Sigmoid colon (tissue), 7 donors: ENCODE measurements around the gene PARP4. TPM values are rescaled to one million over a fixed set of nuclear protein-coding genes. Genes with fewer than 3 reads are reported as not detected.
"Not testable (repeated sequence)": the region's sequence is repeated elsewhere in the genome, so short reads cannot be mapped to it uniquely, and the experiment has no call there.

Source experiments
- DNase-seq: peaks from one replicate; pipeline ENCODE4 v3.0.0-alpha.2; 2019
- H3K27ac ChIP-seq, 4 donors: fragments of 200-600 bp; sonication (generic); one replicate each; pipeline ENCODE4 v1.5.1; 2016 to 2019; ENCODE audit warnings: mild to moderate bottlenecking in 1 of 4
- H3K27me3 ChIP-seq, 3 donors: fragments of 200-600 bp; sonication (generic); one replicate each; pipeline ENCODE4 v1.5.1; 2019; ENCODE audit warnings: mild to moderate bottlenecking in 1 of 3
- H3K36me3 ChIP-seq, 4 donors: fragments of 200-600 bp; sonication (generic); one replicate each; pipeline ENCODE4 v1.5.1; 2016 to 2019
- H3K4me1 ChIP-seq, 4 donors: fragments of 200-600 bp; sonication (generic); one replicate each; pipeline ENCODE4 v1.5.1; 2017 to 2019
- H3K4me3 ChIP-seq, 4 donors: fragments of 200-600 bp; sonication (generic); one replicate each; pipeline ENCODE4 v1.5.1; 2017 to 2019; ENCODE audit warnings: mild to moderate bottlenecking in 2 of 4, moderate library complexity in 1 of 4
- H3K9me3 ChIP-seq, 4 donors: fragments of 200-600 bp in 3 of 4; sonication (generic) in 3 of 4; one replicate each; pipeline versions ENCODE4 v1.5.1 to v1.6.1; 2013 to 2019
- EP300 ChIP-seq, 4 donors: sonication (generic); formaldehyde crosslinking; IDR thresholded peaks; one replicate each; pipeline ENCODE4 v1.6.1; 2017; ENCODE audit warnings: antibody characterized with exemption in 4 of 4
- POLR2A ChIP-seq, 2 donors: fragments of 450-650 bp; IDR thresholded peaks; one replicate each; pipeline ENCODE4 v1.6.1; 2016; ENCODE audit warnings: antibody characterized with exemption in 2 of 2, mild to moderate bottlenecking in 2 of 2, moderate library complexity in 2 of 2
- POLR2AphosphoS5 ChIP-seq, 4 donors: sonication (generic); formaldehyde crosslinking; IDR thresholded peaks; one replicate each; pipeline ENCODE4 v1.6.1; 2017; ENCODE audit warnings: antibody characterized with exemption in 4 of 4
- WGBS, 2 donors: extraction: QIAGEN DNeasy Blood & Tissue Kit; methylation state at CpG; one replicate each; pipeline ENCODE4 v1.1.7; 2013; 5-methylcytosine and 5-hydroxymethylcytosine counted together
- intact Hi-C: fragments of 100-400 bp; cut with DNase I; formaldehyde crosslinking; loops from one replicate; pipeline ENCODE4 v1.15.1; 2023
- polyA plus RNA-seq, 3 donors: library from polyadenylated mRNA; stranded (reverse); fragments of 200-250 nt; gene quantifications; one replicate each; pipeline ENCODE4 v1.2.3, GENCODE V29; 2013
- total RNA-seq, 4 donors: library from RNA; depleted of rRNA; stranded (reverse); fragments of >200 nt; gene quantifications; one replicate each; pipeline ENCODE4 v1.1.0, GENCODE V29; 2016
- TF ChIP-seq, protein P1 (sequence below), 4 experiments: fragments of 450-650 bp in 3 of 4; fragments of 200-600 bp in 1 of 4; IDR thresholded peaks; one replicate each; pipeline ENCODE4 v1.5.1; 2016 to 2019; ENCODE audit warnings: antibody characterized with exemption in 4 of 4, mild to moderate bottlenecking in 3 of 4, moderate library complexity in 2 of 4
- donor health status: healthy with polysubstance abuse.
- donor health status: Bipolar disorder and iron deficiency.
- donor health status: healthy.

PARP4 gene
- total and polyA plus RNA-seq, 7 donors: 29.4 to 54.3 (median 41.8) TPM

DNA sequence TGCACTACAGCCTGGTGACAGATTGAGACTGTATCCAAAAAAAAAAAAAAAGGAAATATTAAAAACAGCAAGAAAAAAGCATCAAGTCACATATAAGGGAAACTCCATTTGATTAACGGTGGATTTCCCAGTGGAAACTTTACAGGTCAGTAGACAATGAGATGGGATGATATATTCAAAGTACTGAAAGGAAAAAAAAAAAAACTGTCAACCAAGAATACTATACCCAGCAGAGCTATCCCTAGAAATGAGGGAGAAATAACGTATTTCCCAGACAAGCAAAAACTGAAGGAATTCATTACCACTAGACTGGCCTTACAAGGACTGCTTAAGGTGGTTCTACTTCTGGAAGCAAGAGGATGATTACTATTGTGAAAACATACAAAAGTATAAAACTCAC, 115.8 kb downstream of the PARP4 start:
- H3K4me3 ChIP-seq: no peak overlapping the region
- H3K27ac ChIP-seq: no peak overlapping the region
- WGBS, 2 donors: 95 to 96% methylated on average over 2 of the region's 2 CpGs
- H3K36me3 ChIP-seq: no peaks in the 10 kb centered on the region
- no peak for DNase-seq
- intact Hi-C loops: no loop called here
- TF ChIP-seq POLR2AphosphoS5 (IDR thresholded peaks at IDR 0.05): no peak
- TF ChIP-seq, protein P1, sequence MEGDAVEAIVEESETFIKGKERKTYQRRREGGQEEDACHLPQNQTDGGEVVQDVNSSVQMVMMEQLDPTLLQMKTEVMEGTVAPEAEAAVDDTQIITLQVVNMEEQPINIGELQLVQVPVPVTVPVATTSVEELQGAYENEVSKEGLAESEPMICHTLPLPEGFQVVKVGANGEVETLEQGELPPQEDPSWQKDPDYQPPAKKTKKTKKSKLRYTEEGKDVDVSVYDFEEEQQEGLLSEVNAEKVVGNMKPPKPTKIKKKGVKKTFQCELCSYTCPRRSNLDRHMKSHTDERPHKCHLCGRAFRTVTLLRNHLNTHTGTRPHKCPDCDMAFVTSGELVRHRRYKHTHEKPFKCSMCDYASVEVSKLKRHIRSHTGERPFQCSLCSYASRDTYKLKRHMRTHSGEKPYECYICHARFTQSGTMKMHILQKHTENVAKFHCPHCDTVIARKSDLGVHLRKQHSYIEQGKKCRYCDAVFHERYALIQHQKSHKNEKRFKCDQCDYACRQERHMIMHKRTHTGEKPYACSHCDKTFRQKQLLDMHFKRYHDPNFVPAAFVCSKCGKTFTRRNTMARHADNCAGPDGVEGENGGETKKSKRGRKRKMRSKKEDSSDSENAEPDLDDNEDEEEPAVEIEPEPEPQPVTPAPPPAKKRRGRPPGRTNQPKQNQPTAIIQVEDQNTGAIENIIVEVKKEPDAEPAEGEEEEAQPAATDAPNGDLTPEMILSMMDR (IDR thresholded peaks at IDR 0.05): no peak
- no peak for TF ChIP-seq POLR2A (IDR thresholded peaks at IDR 0.05)
- TF ChIP-seq EP300 (IDR thresholded peaks at IDR 0.05): no peak
- no peaks in the 10 kb centered on the region for H3K27me3 ChIP-seq
- peaks cover 0 to 10% (median 5%) of the 10 kb centered on the region in 4 donors for H3K9me3 ChIP-seq
- no peaks in the 10 kb centered on the region for H3K4me1 ChIP-seq

DNA sequence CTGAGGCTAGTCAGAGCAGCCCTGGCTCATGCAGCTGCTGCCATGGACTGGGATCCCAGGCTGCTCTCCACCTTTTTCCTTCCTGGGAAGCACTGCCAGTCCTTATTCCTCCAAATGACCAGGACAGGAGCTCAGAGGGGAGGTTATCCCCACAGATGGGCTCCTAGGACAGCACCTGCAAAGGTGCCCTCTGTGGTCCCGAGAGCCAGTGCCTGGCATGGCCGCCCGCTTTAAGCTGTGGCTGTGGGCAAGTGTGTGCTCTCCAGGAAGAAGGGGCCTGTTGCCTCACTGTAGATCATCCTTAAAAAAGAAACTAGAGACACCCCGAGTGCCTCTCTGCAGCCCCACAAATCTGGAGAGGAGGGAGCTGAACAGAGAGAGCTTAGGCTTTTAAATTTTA, 119.6 kb downstream of the PARP4 start:
- H3K36me3 ChIP-seq: no peaks in the 10 kb centered on the region
- H3K4me1 ChIP-seq: no peaks in the 10 kb centered on the region
- H3K4me3 ChIP-seq: no peak overlapping the region
- H3K9me3 ChIP-seq: peaks cover 0 to 10% (median 5%) of the 10 kb centered on the region in 4 donors
- no peak overlapping the region for H3K27ac ChIP-seq
- WGBS, 2 donors: 91 to 93% methylated on average over 4 of the region's 4 CpGs
- no peak for TF ChIP-seq EP300 (IDR thresholded peaks at IDR 0.05)
- TF ChIP-seq, protein P1 (IDR thresholded peaks at IDR 0.05): no peak
- TF ChIP-seq POLR2AphosphoS5 (IDR thresholded peaks at IDR 0.05): no peak
- TF ChIP-seq POLR2A (IDR thresholded peaks at IDR 0.05): no peak
- no peaks in the 10 kb centered on the region for H3K27me3 ChIP-seq
- no peak for DNase-seq
- intact Hi-C loops: no loop called here

DNA sequence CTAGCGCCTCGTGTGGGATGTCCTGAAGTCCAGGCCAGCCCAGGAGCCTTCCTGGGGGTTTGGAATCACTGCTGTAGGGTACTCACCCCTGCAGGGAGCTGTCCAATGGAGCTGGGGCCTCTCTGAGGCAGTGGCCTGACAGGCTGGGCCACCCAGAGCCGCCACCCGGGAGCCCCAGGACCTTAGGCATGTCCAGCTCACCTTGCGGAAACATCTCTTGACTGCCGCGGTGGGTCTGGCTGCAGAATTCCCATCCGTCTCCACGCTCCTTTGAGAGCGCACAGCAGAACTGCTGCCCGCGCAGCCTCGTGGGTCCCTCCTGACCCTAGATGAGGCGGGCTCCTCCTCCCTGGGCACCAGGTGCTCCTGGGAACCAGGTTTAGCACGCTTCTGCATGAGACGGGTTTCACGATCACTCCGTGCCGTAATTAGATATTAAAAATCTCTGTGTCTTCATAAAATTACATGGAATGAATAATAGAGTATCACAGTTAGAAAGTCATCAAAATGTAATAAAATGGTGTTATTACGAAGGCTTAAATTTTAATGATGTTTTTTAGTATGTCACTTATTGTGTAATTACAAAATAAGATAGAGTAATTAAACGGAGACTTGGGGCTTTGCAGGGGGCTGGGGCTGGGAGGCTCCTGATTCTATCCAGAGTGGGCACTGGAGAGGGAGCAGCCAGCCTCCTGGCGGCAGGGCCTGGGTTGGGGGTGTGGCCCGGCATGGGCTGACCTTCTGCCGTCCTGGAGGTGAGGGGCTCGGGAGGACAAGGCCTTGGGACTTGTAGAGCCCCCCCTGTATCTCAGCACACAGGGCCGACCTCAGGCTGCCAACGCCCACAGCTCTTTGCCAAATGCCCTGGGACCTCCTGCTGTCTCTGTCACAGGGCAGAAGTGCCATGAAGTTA, 120.6 kb downstream of the PARP4 start:
- H3K27ac ChIP-seq, intact Hi-C loops, DNase-seq, H3K27me3 ChIP-seq, H3K4me1 ChIP-seq, H3K4me3 ChIP-seq, H3K36me3 ChIP-seq: not testable (repeated sequence)
- WGBS, 2 donors: 88 to 90% methylated on average over 26 of the region's 27 CpGs
- H3K9me3 ChIP-seq: peaks cover 0 to 10% (median 5%) of the 10 kb centered on the region in 4 donors

GRCh38 chr13:24390795-24391194, 121.8 kb downstream of the PARP4 start:
- H3K4me1 ChIP-seq, H3K27me3 ChIP-seq, DNase-seq, H3K36me3 ChIP-seq, H3K27ac ChIP-seq, H3K4me3 ChIP-seq, intact Hi-C loops, H3K9me3 ChIP-seq: not testable (repeated sequence)
- WGBS, 2 donors: 67 to 83% methylated on average over 9 of the region's 9 CpGs

- intact Hi-C loops: no loop called here
- H3K4me1 ChIP-seq: no peaks in the 10 kb centered on the region
- H3K4me3 ChIP-seq: no peak overlapping the region
- DNase-seq: no peak
- H3K36me3 ChIP-seq: no peaks in the 10 kb centered on the region
- TF ChIP-seq POLR2A (IDR thresholded peaks at IDR 0.05) (no peak), EP300 (IDR thresholded peaks at IDR 0.05) (no peak), POLR2AphosphoS5 (IDR thresholded peaks at IDR 0.05) (no peak)
- TF ChIP-seq, protein P1 (IDR thresholded peaks at IDR 0.05): no peak
- H3K27ac ChIP-seq: no peak overlapping the region
- 78 to 83% methylated on average over 6 of the region's 6 CpGs for WGBS, 2 donors
- H3K27me3 ChIP-seq: no peaks in the 10 kb centered on the region
- H3K9me3 ChIP-seq: no peaks in the 10 kb centered on the region
Measured at GRCh38 chr13:24389506-24389905, 123.1 kb downstream of the PARP4 start.

- 79 to 80% methylated on average over 7 of the region's 7 CpGs for WGBS, 2 donors
- intact Hi-C loops: not testable (repeated sequence)
Measured at GRCh38 chr13:24388743-24389142, 123.8 kb downstream of the PARP4 start.

More at GRCh38 chr13:24388743-24389142, 123.8 kb downstream of the PARP4 start:
- H3K36me3 ChIP-seq, H3K4me1 ChIP-seq, H3K27ac ChIP-seq, H3K4me3 ChIP-seq, H3K27me3 ChIP-seq, H3K9me3 ChIP-seq, DNase-seq: not testable (repeated sequence)
